MCF 10A (cell line): ENCODE data around the gene PTPRK. TPM values are rescaled to one million over a fixed set of nuclear protein-coding genes. Genes with fewer than 3 reads are reported as not detected.

ENCODE experiments used
- BruUV-seq: library from RNA; stranded (reverse); fragments of 400-500 nt; replicated peaks from 2 replicates; lab custom pipeline; 2021; lab: Mats Ljungman, UMichigan
- CTCF ChIA-PET: fragments of 300-600 bp; sonication (Branson Sonifier 250); formaldehyde crosslinking; extraction: SDS; loops from one replicate; lab custom pipeline; 2021; ENCODE audit warnings: antibody characterized with exemption, inconsistent platforms; lab: Yijun Ruan, JAX
- POLR2A ChIA-PET: fragments of 300-600, 350-650 bp; sonication (Branson Sonifier 250); formaldehyde crosslinking; extraction: SDS; loops from one replicate; lab custom pipeline; 2020; ENCODE audit warnings: antibody characterized with exemption, inconsistent platforms; lab: Yijun Ruan, JAX
- DNase-seq: peaks from one replicate; pipeline ENCODE4 v3.0.0-alpha.2; 2018; ENCODE audit not compliant: unreplicated experiment
- H3K27ac Mint-ChIP-seq: one replicate; pipeline ENCODE4 v1.8.0; 2022; ENCODE audit warnings: mild to moderate bottlenecking, low read depth, mixed read lengths; ENCODE audit not compliant: unreplicated experiment
- H3K27me3 Mint-ChIP-seq: one replicate; pipeline ENCODE4 v1.8.0; 2022; ENCODE audit warnings: mixed read lengths; ENCODE audit not compliant: insufficient read depth, unreplicated experiment
- H3K36me3 Mint-ChIP-seq: one replicate; pipeline ENCODE4 v1.8.0; 2022; ENCODE audit warnings: mild to moderate bottlenecking, moderate library complexity, mixed read lengths; ENCODE audit not compliant: insufficient read depth, unreplicated experiment
- H3K4me1 Mint-ChIP-seq: one replicate; pipeline ENCODE4 v1.8.0; 2022; ENCODE audit warnings: mixed read lengths; ENCODE audit not compliant: insufficient read depth, unreplicated experiment
- H3K4me3 Mint-ChIP-seq: one replicate; pipeline ENCODE4 v1.8.0; 2022; ENCODE audit warnings: mild to moderate bottlenecking, moderate library complexity, mixed read lengths; ENCODE audit not compliant: unreplicated experiment
- H3K9me3 Mint-ChIP-seq: one replicate; pipeline ENCODE4 v1.8.0; 2022; ENCODE audit warnings: mixed read lengths; ENCODE audit not compliant: unreplicated experiment
- intact Hi-C: fragments of 100-400 bp; cut with micrococcal nuclease; formaldehyde crosslinking; loops from 2 replicates; pipeline ENCODE4 v1.14.1; 2022
- total RNA-seq: library from RNA; stranded (reverse); gene quantifications from 2 replicates; pipeline ENCODE4 v1.2.3, GENCODE V29; 2022
- TF ChIP-seq, protein P1 (sequence below): fragments of 200-600 bp; IDR thresholded peaks from one replicate; pipeline ENCODE4 v1.8.0; 2022; ENCODE audit warnings: antibody characterized with exemption, mild to moderate bottlenecking; ENCODE audit not compliant: unreplicated experiment

Gene PTPRK
- total RNA-seq, 1 experiment from 2014 or later = 50.2 TPM

DNA sequence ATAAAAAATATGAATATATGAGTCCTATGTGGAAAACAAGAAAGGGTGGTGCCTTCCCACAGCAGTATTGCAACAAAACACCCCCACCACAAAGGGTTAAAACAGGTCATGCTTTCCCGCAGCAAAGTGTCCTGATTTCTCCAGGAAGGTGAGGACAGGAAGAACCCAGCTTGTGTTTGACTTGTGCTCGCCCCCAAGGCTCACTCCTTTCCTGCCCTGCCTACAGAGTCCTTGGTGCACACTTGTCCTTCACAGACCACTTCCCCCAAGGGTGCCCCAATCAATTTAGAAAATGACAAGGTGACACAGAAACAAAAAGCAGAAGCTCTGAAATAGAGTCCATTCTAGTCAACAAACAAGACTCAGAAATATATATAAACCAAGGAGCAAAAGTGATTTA lies 237.4 kb downstream of the PTPRK start:
- intact Hi-C loops = no loop called here
- TF ChIP-seq, protein P1, sequence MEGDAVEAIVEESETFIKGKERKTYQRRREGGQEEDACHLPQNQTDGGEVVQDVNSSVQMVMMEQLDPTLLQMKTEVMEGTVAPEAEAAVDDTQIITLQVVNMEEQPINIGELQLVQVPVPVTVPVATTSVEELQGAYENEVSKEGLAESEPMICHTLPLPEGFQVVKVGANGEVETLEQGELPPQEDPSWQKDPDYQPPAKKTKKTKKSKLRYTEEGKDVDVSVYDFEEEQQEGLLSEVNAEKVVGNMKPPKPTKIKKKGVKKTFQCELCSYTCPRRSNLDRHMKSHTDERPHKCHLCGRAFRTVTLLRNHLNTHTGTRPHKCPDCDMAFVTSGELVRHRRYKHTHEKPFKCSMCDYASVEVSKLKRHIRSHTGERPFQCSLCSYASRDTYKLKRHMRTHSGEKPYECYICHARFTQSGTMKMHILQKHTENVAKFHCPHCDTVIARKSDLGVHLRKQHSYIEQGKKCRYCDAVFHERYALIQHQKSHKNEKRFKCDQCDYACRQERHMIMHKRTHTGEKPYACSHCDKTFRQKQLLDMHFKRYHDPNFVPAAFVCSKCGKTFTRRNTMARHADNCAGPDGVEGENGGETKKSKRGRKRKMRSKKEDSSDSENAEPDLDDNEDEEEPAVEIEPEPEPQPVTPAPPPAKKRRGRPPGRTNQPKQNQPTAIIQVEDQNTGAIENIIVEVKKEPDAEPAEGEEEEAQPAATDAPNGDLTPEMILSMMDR = no peak
- Mint-ChIP-seq H3K4me3 (no peak overlapping the region), H3K27ac (no peak overlapping the region), H3K27me3 (no peaks in the 10 kb centered on the region), H3K9me3 (no peaks in the 10 kb centered on the region), H3K4me1 (peaks cover 6% of the 10 kb centered on the region), H3K36me3 (no peaks in the 10 kb centered on the region)
- BruUV-seq = no TSS peak
- no peak for DNase-seq
- POLR2A ChIA-PET = interaction anchor here (0.6 kb wide), 1 partner anchor 412 kb away, joined by 4 read pairs; no protein-coding TSS in a partner anchor
- CTCF ChIA-PET = interaction anchor here (0.7 kb wide), 1 partner anchor 142 kb away, joined by 3 read pairs; no protein-coding TSS in a partner anchor

DNA sequence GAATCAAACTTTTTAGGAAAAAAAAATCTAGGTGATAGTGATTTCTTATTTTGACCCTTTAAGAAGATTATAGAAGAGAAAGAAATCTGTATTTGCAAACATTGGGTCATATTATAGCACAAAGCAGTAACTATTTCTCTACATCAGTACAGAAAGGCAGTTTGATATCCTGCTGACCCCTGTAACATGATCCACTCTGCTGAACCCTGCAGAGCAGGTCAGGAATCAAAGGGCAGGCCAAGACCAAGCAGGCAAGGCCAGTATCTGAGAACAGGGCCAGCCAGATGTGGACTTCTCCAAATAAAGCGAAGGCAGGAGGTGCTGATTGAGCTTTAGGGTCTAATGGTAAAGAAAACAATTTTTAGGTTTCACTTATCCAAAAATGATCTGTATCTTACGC lies 239.4 kb downstream of the PTPRK start:
- TF ChIP-seq, protein P1 = no peak
- H3K36me3 Mint-ChIP-seq = no peaks in the 10 kb centered on the region
- H3K27me3 Mint-ChIP-seq = no peaks in the 10 kb centered on the region
- H3K4me1 Mint-ChIP-seq = peaks cover 6% of the 10 kb centered on the region
- ChIA-PET CTCF (no interaction called here), POLR2A (no interaction called here)
- H3K4me3 Mint-ChIP-seq = no peak overlapping the region
- no peaks in the 10 kb centered on the region for H3K9me3 Mint-ChIP-seq
- BruUV-seq = no TSS peak
- no peak for DNase-seq
- H3K27ac Mint-ChIP-seq = no peak overlapping the region
- intact Hi-C loops = no loop called here

DNA sequence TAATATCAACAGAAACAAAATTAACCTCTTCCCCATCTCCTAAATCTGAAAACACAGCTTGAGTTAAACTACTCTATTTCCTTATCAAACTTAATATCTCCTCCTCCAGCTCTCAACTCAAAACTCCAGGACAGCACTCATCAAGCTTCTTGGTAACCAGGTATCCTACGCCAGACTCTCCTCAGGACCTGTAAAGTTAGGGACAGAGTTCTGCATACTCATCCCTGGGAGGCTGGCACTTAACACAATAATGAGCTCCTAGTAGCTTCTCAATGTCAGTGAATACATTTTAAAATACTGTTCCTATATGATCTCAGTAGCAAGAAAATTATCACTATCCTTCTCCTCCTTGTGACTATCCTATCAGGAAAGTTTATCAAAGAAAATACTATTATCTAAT lies 240.3 kb downstream of the PTPRK start:
- CTCF ChIA-PET = interaction anchor here (0.6 to 0.7 kb wide), 2 partner anchors 54 to 106 kb away, joined by 3 to 4 read pairs; no protein-coding TSS in a partner anchor
- TF ChIP-seq, protein P1 = no peak

DNA sequence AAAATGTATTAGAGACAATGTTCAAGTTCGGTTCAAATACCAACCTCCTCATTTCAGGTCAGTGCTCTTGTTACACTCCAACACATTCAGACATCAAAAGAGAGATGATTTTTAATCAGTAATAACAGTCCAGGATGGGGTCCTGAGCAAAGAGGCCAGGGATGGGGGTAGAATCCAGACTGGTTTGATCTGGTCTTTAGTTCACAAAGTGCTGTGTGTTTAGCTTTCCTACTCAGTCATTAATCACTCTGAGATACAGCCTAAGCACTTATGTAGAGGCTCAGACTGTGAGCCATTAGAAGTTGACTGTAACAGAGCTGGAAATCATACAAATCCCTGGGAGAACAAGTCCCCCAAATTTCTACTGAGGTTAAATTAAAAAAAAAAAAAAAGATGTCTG lies 241.6 kb downstream of the PTPRK start:
- BruUV-seq = no TSS peak
- H3K27ac Mint-ChIP-seq = no peak overlapping the region
- TF ChIP-seq, protein P1 = no peak
- DNase-seq = no peak
- H3K9me3 Mint-ChIP-seq = no peaks in the 10 kb centered on the region
- no peaks in the 10 kb centered on the region for H3K27me3 Mint-ChIP-seq
- ChIA-PET CTCF (interaction anchor here (0.6 kb wide), 2 partner anchors 233 to 855 kb away, joined by 3 to 4 read pairs; no protein-coding TSS in a partner anchor), POLR2A (no interaction called here)
- peaks cover 12% of the 10 kb centered on the region for H3K4me1 Mint-ChIP-seq
- intact Hi-C loops = no loop called here
- no peaks in the 10 kb centered on the region for H3K36me3 Mint-ChIP-seq
- no peak overlapping the region for H3K4me3 Mint-ChIP-seq

More for the DNA sequence above, 240.3 kb downstream of the PTPRK start:
- intact Hi-C loops = no loop called here
- H3K9me3 Mint-ChIP-seq = no peaks in the 10 kb centered on the region
- BruUV-seq = no TSS peak
- no peaks in the 10 kb centered on the region for H3K27me3 Mint-ChIP-seq
- POLR2A ChIA-PET = interaction anchor here (0.7 kb wide), 1 partner anchor 207 kb away, joined by 3 read pairs; no protein-coding TSS in a partner anchor
- H3K4me1 Mint-ChIP-seq = peaks cover 14% of the 10 kb centered on the region
- H3K4me3 Mint-ChIP-seq = no peak overlapping the region
- DNase-seq = no peak
- no peak overlapping the region for H3K27ac Mint-ChIP-seq
- no peaks in the 10 kb centered on the region for H3K36me3 Mint-ChIP-seq
